Activated CD4-positive, alpha-beta T cell treated with anti-CD3 and anti-CD28 coated beads, Interleukin-2, Interleukin-6, amounts not matched to agents 100 ng/mL and 50 ng/mL, durations not matched to agents 16 hours and 8 hours (primary cell): ENCODE measurements around the gene KRT34.
"Not testable (repeated sequence)": the region's sequence is repeated elsewhere in the genome, so short reads cannot be mapped to it uniquely, and the experiment has no call there.

ENCODE experiments used
- DNase-seq: peaks from one replicate; pipeline ENCODE4 v3.0.0-alpha.2; 2020

The KRT34 gene

GRCh38 chr17:41403404-41404023, 21.4 kb upstream of the KRT34 start:
- DNase-seq: peak; percentile 23

- DNase-seq: no peak
These were observed 20.1 kb upstream of the KRT34 start for GRCh38 chr17:41402161-41402560.

- no peak for DNase-seq
These were observed 15.0 kb upstream of the KRT34 start, which contains the start of gene KRT31 for GRCh38 chr17:41396996-41397660. Gene KRT31 (minus strand): TSS chr17:41397608. CDS start chr17:41397539, 69 bp downstream.

GRCh38 chr17:41396340-41396739, 14.2 kb upstream of the KRT34 start:
- no peak for DNase-seq

GRCh38 chr17:41395611-41396010, 13.5 kb upstream of the KRT34 start:
- no peak for DNase-seq

- DNase-seq: not testable (repeated sequence)
These were observed 12.9 kb upstream of the KRT34 start for GRCh38 chr17:41395044-41395443.

GRCh38 chr17:41394254-41394996, 12.3 kb upstream of the KRT34 start:
- DNase-seq: no peak

GRCh38 chr17:41393826-41394225, 11.7 kb upstream of the KRT34 start:
- no peak for DNase-seq

- DNase-seq: no peak
These were observed 11.2 kb upstream of the KRT34 start for GRCh38 chr17:41393294-41393693.

- no peak for DNase-seq
These were observed 10.2 kb upstream of the KRT34 start for GRCh38 chr17:41392278-41392677.

- DNase-seq: no peak
These were observed 9.4 kb upstream of the KRT34 start for GRCh38 chr17:41391535-41391934.

- no peak for DNase-seq
These were observed 8.4 kb upstream of the KRT34 start for GRCh38 chr17:41390411-41390938.

- no peak for DNase-seq
These were observed 5.6 kb upstream of the KRT34 start for GRCh38 chr17:41387670-41388069.

- no peak for DNase-seq
These were observed 4.1 kb upstream of the KRT34 start for GRCh38 chr17:41386227-41386626.

GRCh38 chr17:41383690-41384089, 1.6 kb upstream of the KRT34 start:
- no peak for DNase-seq

GRCh38 chr17:41382394-41382793, 288 bp upstream of the KRT34 start:
- DNase-seq: no peak

- DNase-seq: not testable (repeated sequence)
These were observed 2.0 kb downstream of the KRT34 start for GRCh38 chr17:41380091-41380490.

GRCh38 chr17:41377546-41377945, 4.6 kb downstream of the KRT34 start:
- no peak for DNase-seq

- no peak for DNase-seq
These were observed 12.4 kb downstream of the KRT34 start, which contains the start of gene KRT33B for GRCh38 chr17:41369713-41370112. Gene KRT33B (minus strand): TSS chr17:41369813. CDS start chr17:41369750, 63 bp downstream.

- no peak for DNase-seq
These were observed 13.1 kb downstream of the KRT34 start for GRCh38 chr17:41369023-41369422.

GRCh38 chr17:41367426-41368075, 14.6 kb downstream of the KRT34 start:
- no peak for DNase-seq

GRCh38 chr17:41366070-41366469, 16.0 kb downstream of the KRT34 start:
- DNase-seq: no peak

GRCh38 chr17:41363881-41364280, 18.2 kb downstream of the KRT34 start:
- no peak for DNase-seq
